Lung (tissue), 12 donors: ENCODE data around the gene KMT2D. TPM values are rescaled to one million over a fixed set of nuclear protein-coding genes. Genes with fewer than 3 reads are reported as not detected.
A peak's percentile ranks its signal among the peaks of the same experiment; 100 is the strongest.

Experiments used
- ATAC-seq: fragments of 200-7000 bp; cut with Tn5 transposase; one replicate; pipeline ENCODE4 v1.9.1; 2020; ENCODE audit warnings: moderate number of reproducible peaks; ENCODE audit not compliant: insufficient read depth, low FRiP score
- DNase-seq, 3 donors: peaks; one replicate each; pipeline ENCODE4 v3.0.0-alpha.2; 2013 to 2017
- H3K27ac ChIP-seq, 2 donors: one replicate each; pipeline ENCODE4 v1.5.1; 2013; ENCODE audit warnings: mild to moderate bottlenecking in 2 of 2, moderate library complexity in 2 of 2, control low read depth in 1 of 2, inconsistent platforms in 1 of 2, low read depth in 1 of 2, low read length in 1 of 2
- H3K27me3 ChIP-seq, 3 donors: one replicate each; pipeline ENCODE4 v1.5.1; 2013; ENCODE audit warnings: low read length in 2 of 3; ENCODE audit not compliant: control insufficient read depth in 3 of 3, insufficient read depth in 3 of 3
- H3K36me3 ChIP-seq, 4 donors: one replicate each; pipeline ENCODE4 v1.5.1; 2013; ENCODE audit warnings: low read length in 4 of 4, mild to moderate bottlenecking in 1 of 4, moderate library complexity in 1 of 4; ENCODE audit not compliant: control insufficient read depth in 4 of 4, insufficient read depth in 4 of 4
- H3K4me1 ChIP-seq, 5 donors: one replicate each; pipeline ENCODE4 v1.5.1; 2013; ENCODE audit warnings: low read length in 5 of 5, mild to moderate bottlenecking in 2 of 5, moderate library complexity in 1 of 5; ENCODE audit not compliant: control insufficient read depth in 5 of 5, insufficient read depth in 5 of 5
- H3K4me3 ChIP-seq: one replicate; pipeline ENCODE4 v1.5.1; 2013; ENCODE audit warnings: mild to moderate bottlenecking, control low read depth, moderate library complexity
- H3K9ac ChIP-seq, 2 donors: one replicate each; pipeline ENCODE4 v1.5.1; 2013; ENCODE audit warnings: low read length in 2 of 2, control low read depth in 1 of 2; ENCODE audit not compliant: insufficient read depth in 1 of 2
- H3K9me3 ChIP-seq, 4 donors: one replicate each; pipeline ENCODE4 v1.5.1; 2013; ENCODE audit warnings: low read length in 3 of 4, mild to moderate bottlenecking in 1 of 4, moderate library complexity in 1 of 4; ENCODE audit not compliant: control insufficient read depth in 4 of 4, insufficient read depth in 3 of 4
- WGBS, 2 donors: extraction: QIAGEN DNeasy Blood & Tissue Kit; methylation state at CpG; one replicate each; pipeline ENCODE4 v1.1.7; 2013; 5-methylcytosine and 5-hydroxymethylcytosine counted together
- polyA plus RNA-seq, 2 donors: library from polyadenylated mRNA; stranded (reverse); fragments of 200-250 nt; gene quantifications; one replicate each; pipeline ENCODE4 v1.2.1, GENCODE V29; 2013
- total RNA-seq, 2 donors: library from RNA; depleted of rRNA in 1 of 2; stranded (reverse); fragments of >200 nt in 1 of 2; gene quantifications; one replicate each; pipeline ENCODE4 v1.2.1, GENCODE V29; 2014 to 2021
- TF ChIP-seq, protein P1 (sequence below): IDR thresholded peaks from 2 replicates; pipeline ENCODE4 v1.5.1; 2012; ENCODE audit warnings: mild to moderate bottlenecking; ENCODE audit errors: control extremely low read depth, extremely low read depth
- donor health status: control.
- donor health status: control.
- donor health status: Bipolar disorder and iron deficiency.
- donor health status: healthy.
- donor health status: DM: yes; HTN: yes; CAD: no.

Gene KMT2D
- total and polyA plus RNA-seq, 4 donors = 27.6 to 115 (median 49.2) TPM

GRCh38 chr12:49021292-49021915 lies 39.2 kb downstream of the KMT2D start:
- no peak for ATAC-seq
- TF ChIP-seq, protein P1, sequence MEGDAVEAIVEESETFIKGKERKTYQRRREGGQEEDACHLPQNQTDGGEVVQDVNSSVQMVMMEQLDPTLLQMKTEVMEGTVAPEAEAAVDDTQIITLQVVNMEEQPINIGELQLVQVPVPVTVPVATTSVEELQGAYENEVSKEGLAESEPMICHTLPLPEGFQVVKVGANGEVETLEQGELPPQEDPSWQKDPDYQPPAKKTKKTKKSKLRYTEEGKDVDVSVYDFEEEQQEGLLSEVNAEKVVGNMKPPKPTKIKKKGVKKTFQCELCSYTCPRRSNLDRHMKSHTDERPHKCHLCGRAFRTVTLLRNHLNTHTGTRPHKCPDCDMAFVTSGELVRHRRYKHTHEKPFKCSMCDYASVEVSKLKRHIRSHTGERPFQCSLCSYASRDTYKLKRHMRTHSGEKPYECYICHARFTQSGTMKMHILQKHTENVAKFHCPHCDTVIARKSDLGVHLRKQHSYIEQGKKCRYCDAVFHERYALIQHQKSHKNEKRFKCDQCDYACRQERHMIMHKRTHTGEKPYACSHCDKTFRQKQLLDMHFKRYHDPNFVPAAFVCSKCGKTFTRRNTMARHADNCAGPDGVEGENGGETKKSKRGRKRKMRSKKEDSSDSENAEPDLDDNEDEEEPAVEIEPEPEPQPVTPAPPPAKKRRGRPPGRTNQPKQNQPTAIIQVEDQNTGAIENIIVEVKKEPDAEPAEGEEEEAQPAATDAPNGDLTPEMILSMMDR = no peak
- H3K27me3 ChIP-seq = no peaks in the 10 kb centered on the region
- H3K36me3 ChIP-seq = peaks cover 30 to 44% (median 36%) of the 10 kb centered on the region in 4 donors
- no peak overlapping the region for H3K4me3 ChIP-seq
- no peak for DNase-seq
- H3K4me1 ChIP-seq = peaks cover 0 to 14% (median 4%) of the 10 kb centered on the region in 5 donors
- H3K27ac ChIP-seq = no peak overlapping the region
- peaks cover 0 to under 1% (median 0%) of the 10 kb centered on the region in 4 donors for H3K9me3 ChIP-seq
- WGBS, 2 donors = 83 to 91% methylated on average over 11 of the region's 11 CpGs
- no peak overlapping the region for H3K9ac ChIP-seq

DNA sequence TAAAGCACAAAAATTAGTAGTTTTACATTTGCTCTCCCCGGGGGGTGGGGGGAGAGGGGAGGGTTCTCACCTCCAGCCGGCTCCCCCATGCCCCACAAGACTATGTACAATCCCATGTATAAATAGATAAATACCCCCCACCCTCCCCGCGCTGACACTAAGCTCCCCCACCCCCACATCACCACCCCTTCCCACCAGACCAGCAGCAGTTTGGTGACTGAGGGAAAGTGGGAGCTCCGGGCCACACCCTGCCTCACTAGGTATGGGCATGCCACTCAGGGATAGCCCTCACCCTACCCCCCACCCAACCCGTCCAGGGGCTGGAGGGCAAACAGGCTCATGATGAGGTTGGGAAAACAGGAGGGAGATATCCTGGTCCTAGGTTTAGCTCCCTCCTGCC lies 40.2 kb downstream of the KMT2D start:
- Histone ChIP-seq H3K36me3 (peaks cover 20 to 37% (median 30%) of the 10 kb centered on the region in 4 donors), H3K4me1 (peaks cover 0 to 14% (median 4%) of the 10 kb centered on the region in 5 donors), H3K4me3 (no peak overlapping the region), H3K27ac (no peak overlapping the region), H3K9me3 (no peaks in the 10 kb centered on the region), H3K9ac (no peak overlapping the region), H3K27me3 (no peaks in the 10 kb centered on the region)
- no peak for ATAC-seq
- WGBS, 2 donors = 79 to 86% methylated on average over 6 of the region's 6 CpGs
- TF ChIP-seq, protein P1 = no peak
- DNase-seq = no peak

GRCh38 chr12:49019443-49020324 lies 40.9 kb downstream of the KMT2D start:
- peak overlapping the region; percentile 80 to 89 for H3K9ac ChIP-seq
- H3K4me1 ChIP-seq = peaks cover 0 to 14% (median 4%) of the 10 kb centered on the region in 5 donors
- WGBS, 2 donors = 35 to 59% methylated on average over 10 of the region's 10 CpGs
- no peak overlapping the region for H3K4me3 ChIP-seq
- no peaks in the 10 kb centered on the region for H3K27me3 ChIP-seq
- H3K36me3 ChIP-seq = peaks cover 13 to 32% (median 26%) of the 10 kb centered on the region in 4 donors
- no peak for ATAC-seq
- peak in 2 of 3 donors; percentile 31 to 32 for DNase-seq
- H3K27ac ChIP-seq = peak overlapping the region; percentile 88 to 90
- H3K9me3 ChIP-seq = no peaks in the 10 kb centered on the region
- TF ChIP-seq, protein P1 = no peak
